A673 (cell line): ENCODE measurements around the gene SELENOV. TPM values are rescaled to one million over a fixed set of nuclear protein-coding genes. Genes with fewer than 3 reads are reported as not detected.
A peak's percentile ranks its signal among the peaks of the same experiment; 100 is the strongest.

Experiments
- BruUV-seq: library from RNA; stranded (reverse); fragments of 400-500 nt; replicated peaks from 2 replicates; lab custom pipeline; 2021; lab: Mats Ljungman, UMichigan
- CTCF ChIA-PET: fragments of 300-600 bp; sonication (Branson Sonifier 250); formaldehyde crosslinking; loops from one replicate; lab custom pipeline; 2022; ENCODE audit warnings: antibody characterized with exemption; lab: Charles Lee
- POLR2A ChIA-PET: fragments of 300-600 bp; sonication (Branson Sonifier 250); formaldehyde crosslinking; loops from one replicate; lab custom pipeline; 2022; ENCODE audit warnings: antibody characterized with exemption; ENCODE audit not compliant: low non-redundant PET; lab: Charles Lee
- DNase-seq: peaks from one replicate; pipeline ENCODE4 v3.0.0-alpha.2; 2015; ENCODE audit warnings: low spot score
- H3K27ac ChIP-seq: fragments of 200-600 bp; sonication (generic); 2 replicates; pipeline ENCODE4 v1.5.1; 2016; ENCODE audit warnings: mixed run types, low read depth, mild to moderate bottlenecking, mixed read lengths, antibody characterized with exemption, low read length; ENCODE audit not compliant: poor library complexity, severe bottlenecking
- H3K27me3 ChIP-seq: fragments of 200-600 bp; sonication (generic); replicated peaks from 2 replicates; pipeline ENCODE4 v1.6.1; 2017; ENCODE audit warnings: mixed run types, low read depth, mild to moderate bottlenecking, mixed read lengths, antibody characterized with exemption, low read length; ENCODE audit not compliant: insufficient read depth, poor library complexity
- H3K36me3 ChIP-seq: fragments of 200-600 bp; sonication (generic); 2 replicates; pipeline ENCODE4 v1.6.1; 2016; ENCODE audit warnings: mixed run types, mild to moderate bottlenecking, mixed read lengths, antibody characterized with exemption, low read length; ENCODE audit not compliant: insufficient read depth, poor library complexity, severe bottlenecking
- H3K4me1 ChIP-seq: fragments of 200-600 bp; sonication (generic); 2 replicates; pipeline ENCODE4 v1.6.1; 2017; ENCODE audit warnings: mixed run types, mild to moderate bottlenecking, mixed read lengths, antibody characterized with exemption, low read length; ENCODE audit not compliant: insufficient read depth, poor library complexity, severe bottlenecking
- H3K4me3 ChIP-seq: fragments of 200-600 bp; sonication (generic); 2 replicates; pipeline ENCODE4 v1.5.1; 2016; ENCODE audit warnings: low read depth, mixed run types, mild to moderate bottlenecking, mixed read lengths, low read length; ENCODE audit not compliant: poor library complexity, severe bottlenecking
- H3K9me3 ChIP-seq: fragments of 200-600 bp; sonication (generic); 2 replicates; pipeline ENCODE4 v1.6.1; 2016; ENCODE audit warnings: mixed run types, low read depth, mild to moderate bottlenecking, mixed read lengths, antibody characterized with exemption, low read length; ENCODE audit not compliant: poor library complexity, severe bottlenecking
- CTCF ChIP-seq: fragments of 300-800, 200-600 bp; sonication (generic); conservative IDR thresholded peaks from 2 replicates; pipeline ENCODE4 v1.5.1; 2017; ENCODE audit warnings: low read depth, mild to moderate bottlenecking, antibody characterized with exemption, low read length, moderate library complexity, mixed read lengths
- EZH2 ChIP-seq: fragments of 200-600 bp; sonication (generic); IDR thresholded peaks from 2 replicates; pipeline ENCODE4 v1.6.1; 2017; ENCODE audit warnings: borderline replicate concordance, low read depth, mild to moderate bottlenecking, mixed read lengths, antibody characterized with exemption, low read length; ENCODE audit not compliant: poor library complexity, severe bottlenecking
- intact Hi-C: fragments of 100-400 bp; cut with micrococcal nuclease; formaldehyde crosslinking; loops from one replicate; pipeline ENCODE4 v1.10.0; 2022; ENCODE audit not compliant: unreplicated experiment
- total RNA-seq: library from RNA; stranded (reverse); gene quantifications from 2 replicates; pipeline ENCODE4 v1.2.3, GENCODE V29; 2021

SELENOV gene
- total RNA-seq, 1 experiment from 2014 or later, result not detected

- no peak overlapping the region for H3K4me3 ChIP-seq
- peaks cover 11% of the 10 kb centered on the region for H3K4me1 ChIP-seq
- ChIA-PET CTCF (no interaction called here), POLR2A (no interaction called here)
- H3K36me3 ChIP-seq, result peaks cover 34% of the 10 kb centered on the region
- no peak overlapping the region for H3K27ac ChIP-seq
- intact Hi-C loops, result no loop called here
- H3K9me3 ChIP-seq, result no peaks in the 10 kb centered on the region
- BruUV-seq, result no TSS peak
- no peaks in the 10 kb centered on the region for H3K27me3 ChIP-seq
- no peak for DNase-seq
- TF ChIP-seq EZH2 (no peak), CTCF (no peak)
Measured at GRCh38 chr19:39483141-39483540, 31.8 kb upstream of the SELENOV start.

GRCh38 chr19:39489756-39490155, 25.2 kb upstream of the SELENOV start:
- CTCF ChIA-PET, result interaction anchor here (0.7 kb wide), 1 partner anchor 14 kb away, joined by 3 read pairs; no protein-coding TSS in a partner anchor
- H3K36me3 ChIP-seq, result peaks cover 49% of the 10 kb centered on the region
- H3K27ac ChIP-seq, result no peak overlapping the region
- BruUV-seq, result no TSS peak
- no peaks in the 10 kb centered on the region for H3K27me3 ChIP-seq
- intact Hi-C loops, result no loop called here
- POLR2A ChIA-PET, result no interaction called here
- no peak overlapping the region for H3K4me3 ChIP-seq
- H3K9me3 ChIP-seq, result no peaks in the 10 kb centered on the region
- H3K4me1 ChIP-seq, result no peaks in the 10 kb centered on the region
- DNase-seq, result no peak
- no peak for TF ChIP-seq CTCF
- TF ChIP-seq EZH2, result no peak

- H3K27me3 ChIP-seq, result no peaks in the 10 kb centered on the region
- TSS peak; percentile 25 for BruUV-seq
- no peak for TF ChIP-seq CTCF
- no peaks in the 10 kb centered on the region for H3K4me1 ChIP-seq
- H3K27ac ChIP-seq, result no peak overlapping the region
- no peaks in the 10 kb centered on the region for H3K9me3 ChIP-seq
- intact Hi-C loops, result no loop called here
- H3K36me3 ChIP-seq, result peaks cover 32% of the 10 kb centered on the region
- no peak for DNase-seq
- H3K4me3 ChIP-seq, result no peak overlapping the region
- ChIA-PET CTCF (no interaction called here), POLR2A (no interaction called here)
Measured at GRCh38 chr19:39492225-39492624, 22.7 kb upstream of the SELENOV start.
